Stimulated activated CD8-positive, alpha-beta memory T cell treated with anti-CD3 and anti-CD28 coated beads, Interleukin-4, amount 100 ng/mL, for 1 hour (primary cell): ENCODE results near the gene PSIP1.
"Not testable (repeated sequence)": the region's sequence is repeated elsewhere in the genome, so short reads cannot be mapped to it uniquely, and the experiment has no call there.

Source experiments
- DNase-seq, 2 donors: peaks; one replicate each; pipeline ENCODE4 v3.0.0-alpha.2; 2020; ENCODE audit warnings: low read depth in 2 of 2, low spot score in 1 of 2

PSIP1 gene

DNA sequence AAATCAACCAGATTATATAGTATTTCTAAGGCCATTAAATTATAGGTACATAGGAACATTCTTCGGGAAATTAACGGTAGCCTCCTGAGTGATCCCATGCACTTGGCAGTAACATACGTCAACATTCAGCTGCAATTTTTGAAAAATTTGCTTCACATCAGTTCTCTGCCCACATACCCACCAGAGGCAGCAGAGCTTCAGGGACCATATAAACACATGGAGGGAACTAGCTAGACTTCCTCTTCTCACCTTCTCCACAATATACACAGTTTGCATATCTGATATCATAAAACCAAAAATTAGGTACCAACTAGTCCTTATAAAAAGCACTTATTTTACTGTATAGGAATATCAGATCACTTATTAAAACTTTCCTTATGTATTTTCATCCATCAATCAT, 4.8 kb downstream of the PSIP1 start:
- no peak for DNase-seq

DNA sequence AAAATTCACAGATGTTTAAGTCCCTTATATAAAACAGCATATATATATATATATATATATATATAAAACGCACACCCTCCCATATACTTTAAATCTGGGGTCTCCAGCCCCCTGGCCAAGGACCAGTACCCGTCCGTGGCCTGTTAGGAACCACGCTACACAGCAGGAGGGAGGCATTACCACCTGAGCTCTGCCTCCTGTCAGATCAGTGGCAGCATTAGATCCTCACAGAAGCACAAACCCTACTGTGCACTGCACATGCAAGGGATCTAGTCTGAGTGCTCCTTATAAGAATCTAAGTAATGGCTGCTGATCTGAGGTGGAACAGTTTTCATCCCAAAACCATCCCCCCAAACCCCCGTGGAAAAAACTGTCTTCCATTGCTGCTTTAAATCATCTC, 9.0 kb downstream of the PSIP1 start:
- DNase-seq = no peak

DNA sequence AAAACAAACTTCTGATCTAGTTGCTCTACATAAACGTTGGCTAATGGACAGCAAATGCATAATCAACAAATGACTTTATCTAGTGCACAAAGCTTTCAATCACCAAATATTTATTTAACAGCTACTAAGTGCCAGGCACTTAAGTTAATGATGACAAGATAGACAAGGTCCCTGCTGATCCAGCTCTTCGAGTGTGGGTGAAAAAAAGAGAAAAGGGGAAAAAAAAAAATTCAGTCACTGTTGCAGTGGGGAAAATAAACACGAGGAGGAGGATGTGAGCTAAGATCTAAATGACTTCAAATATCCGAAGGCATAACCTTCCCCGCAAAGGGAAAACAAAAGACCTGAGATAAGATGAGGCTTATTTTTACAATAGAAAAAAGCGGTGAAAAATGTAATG, 9.6 kb downstream of the PSIP1 start:
- DNase-seq = no peak

DNA sequence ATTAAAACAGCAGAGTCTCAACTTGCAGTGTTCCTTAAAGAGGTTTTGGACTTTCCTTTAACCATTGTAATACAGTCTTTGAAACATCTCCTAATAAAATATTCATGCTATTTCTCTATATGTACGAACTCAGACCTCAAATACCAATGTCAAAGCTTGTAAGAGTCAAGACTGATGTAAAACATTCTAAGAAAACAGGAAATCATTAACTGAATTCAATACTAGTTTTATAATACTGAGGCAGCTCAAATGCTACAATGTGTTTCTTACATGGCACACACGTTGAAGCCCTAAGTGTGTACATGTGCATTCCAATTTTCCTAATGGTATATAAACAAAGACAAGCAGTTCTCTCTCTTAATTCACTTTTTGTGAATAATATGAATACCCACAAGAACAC, 11.6 kb downstream of the PSIP1 start:
- DNase-seq = no peak

DNA sequence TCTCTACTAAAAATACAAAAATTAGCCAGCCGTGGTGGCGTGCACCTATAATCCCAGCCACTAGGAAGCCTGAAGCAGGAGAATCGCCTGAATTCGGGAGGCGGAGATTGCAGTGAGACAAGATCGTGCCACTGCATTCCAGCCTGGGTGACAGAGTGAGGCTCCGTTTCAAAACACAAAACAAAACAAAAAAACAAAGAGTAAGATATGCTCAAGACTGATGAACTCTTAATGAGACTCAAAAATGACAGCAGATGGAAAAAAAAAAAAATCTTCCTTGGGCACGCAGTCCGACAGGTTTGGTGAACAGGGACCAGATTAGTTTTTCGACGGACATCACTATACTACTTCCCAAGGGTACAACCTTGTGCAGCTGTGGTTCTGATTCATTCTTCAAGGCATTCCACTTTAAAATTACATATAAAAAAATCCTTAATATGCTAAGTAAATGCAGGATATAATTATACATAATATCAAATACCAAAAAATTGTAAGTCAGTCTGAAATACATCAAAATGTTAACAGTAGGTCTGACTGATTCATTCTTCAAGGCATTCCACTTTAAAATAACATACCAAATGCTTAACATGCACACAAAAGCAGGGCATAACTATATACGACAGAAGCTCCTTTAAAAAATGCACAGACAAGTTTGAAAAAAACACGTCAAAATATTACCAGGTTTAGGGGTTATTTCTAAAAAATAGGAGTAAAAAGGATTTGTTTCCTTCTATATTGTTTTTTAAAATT, 12.3 kb downstream of the PSIP1 start:
- no peak for DNase-seq

DNA sequence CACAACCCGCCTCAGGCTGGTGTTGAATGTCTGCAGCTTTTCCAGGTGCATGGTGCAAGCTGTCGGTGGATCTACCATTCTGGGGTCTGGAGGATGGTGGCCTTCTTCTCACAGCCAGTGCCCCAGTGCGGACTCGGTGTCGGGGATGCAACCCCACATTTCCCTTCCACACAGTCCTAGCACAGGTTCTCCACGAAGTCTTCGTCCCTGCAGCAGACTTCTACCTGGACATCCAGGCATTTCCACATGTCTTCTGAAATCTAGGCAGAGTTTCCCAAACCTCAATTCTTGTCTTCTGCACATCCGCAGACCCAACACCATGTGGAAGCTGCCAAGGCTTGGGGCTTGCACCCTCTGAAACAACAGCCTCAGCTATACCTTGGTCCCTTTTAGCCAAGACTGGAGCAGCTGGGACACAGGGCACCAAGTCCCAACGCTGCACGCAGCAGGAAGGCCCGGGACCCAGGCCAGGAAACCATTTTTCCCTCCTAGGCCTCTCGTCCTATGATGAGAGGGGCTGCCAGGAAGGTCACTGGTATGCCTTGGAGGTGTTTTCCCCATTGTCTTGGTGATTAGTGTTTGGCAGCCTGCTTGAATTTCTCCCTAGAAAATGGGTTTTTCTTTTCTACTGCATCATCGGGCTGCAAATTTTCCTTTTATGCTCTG, 18.2 kb downstream of the PSIP1 start:
- no peak for DNase-seq

DNA sequence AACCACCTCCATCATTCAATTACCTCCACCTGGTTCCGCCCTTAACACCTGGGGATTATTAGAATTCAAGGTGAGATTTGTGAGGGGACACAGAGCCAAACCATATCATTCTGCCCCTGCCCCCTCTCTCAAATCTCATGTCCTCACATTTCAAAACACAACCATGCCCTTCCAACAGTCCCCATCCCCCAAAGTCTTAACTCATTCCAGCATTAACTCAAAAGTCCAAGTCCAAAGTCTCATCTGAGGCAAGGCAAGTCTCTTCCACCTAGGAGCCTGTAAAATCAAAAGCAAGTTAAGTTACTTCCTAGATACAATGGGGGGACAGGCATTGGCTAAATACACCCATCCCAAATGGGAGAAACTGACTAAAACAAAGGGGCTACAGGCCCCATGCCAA, 18.8 kb downstream of the PSIP1 start:
- DNase-seq = no peak

DNA sequence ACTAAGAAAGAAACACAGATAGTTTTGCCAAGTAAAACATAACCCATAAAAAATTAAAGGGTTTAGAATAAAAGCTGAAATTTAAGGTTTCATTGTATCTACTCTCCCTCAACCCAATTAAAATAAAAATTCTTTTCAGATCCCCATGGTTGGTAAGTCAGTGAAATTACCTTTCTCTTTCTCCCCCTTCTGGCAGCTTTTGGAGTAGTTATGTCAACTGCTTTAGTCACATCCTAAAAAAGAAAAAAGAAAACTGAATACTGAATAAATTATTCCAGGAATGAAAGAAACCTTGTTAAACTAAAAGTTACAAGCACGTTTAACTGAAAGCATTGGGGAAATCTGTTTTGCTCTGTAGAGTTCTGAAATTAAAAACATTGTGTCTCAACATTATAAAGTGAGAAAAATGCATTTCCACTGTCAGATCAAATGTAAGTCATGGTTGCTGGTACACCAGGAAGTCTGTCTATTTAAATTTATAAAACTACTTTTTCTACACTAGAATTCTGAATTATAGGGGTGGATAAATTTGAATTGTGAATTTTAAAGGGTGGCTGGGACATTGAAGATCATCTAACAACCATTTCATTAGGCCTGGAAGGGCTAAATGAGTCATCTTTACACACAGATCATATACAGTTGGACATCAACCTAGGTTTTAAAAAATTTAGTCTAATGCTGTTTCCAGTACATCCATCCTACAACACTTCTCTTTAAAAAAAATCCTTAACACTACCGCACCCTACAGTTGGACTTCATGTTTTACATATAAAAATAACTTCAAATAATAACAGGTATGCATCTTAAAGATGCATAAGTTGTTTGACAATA, 24.7 kb downstream of the PSIP1 start:
- no peak for DNase-seq

DNA sequence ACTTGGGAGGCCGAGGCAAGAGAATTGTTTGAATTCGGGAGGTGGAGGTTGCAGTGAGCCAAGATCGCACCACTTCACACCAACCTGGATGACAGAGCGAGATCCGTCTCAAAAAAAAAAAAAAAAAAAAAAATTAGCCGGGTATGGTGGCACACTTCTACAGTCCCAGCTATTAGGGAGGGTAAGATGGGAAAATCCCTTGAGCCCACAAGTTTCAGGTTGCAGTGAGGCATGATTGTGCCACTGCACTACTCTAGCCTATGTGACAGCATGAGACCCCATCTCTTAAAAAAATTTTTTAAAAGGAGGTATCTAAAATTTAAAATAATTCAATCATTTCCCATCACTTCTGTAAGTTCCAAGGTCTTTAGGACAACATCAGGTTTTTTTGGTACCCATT, 26.0 kb downstream of the PSIP1 start:
- no peak for DNase-seq

DNA sequence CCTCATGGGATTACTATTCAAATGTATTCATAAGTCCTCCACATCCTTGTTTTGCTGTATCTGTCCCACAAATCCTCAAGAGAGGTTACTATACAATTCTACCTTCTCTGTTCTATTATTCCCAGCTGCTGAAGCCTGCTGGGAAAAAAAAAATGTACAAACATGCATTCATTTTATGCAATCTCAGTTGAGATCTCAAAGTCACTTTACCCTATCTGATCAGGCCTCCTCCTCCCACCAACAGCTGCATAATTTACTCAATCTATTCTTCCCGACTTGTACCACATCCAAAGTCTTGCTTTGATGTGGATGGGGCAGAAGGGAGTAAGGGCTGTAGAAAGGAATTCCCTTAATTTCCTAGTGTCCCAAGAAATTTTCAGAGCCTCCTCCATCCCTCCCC, 28.6 kb downstream of the PSIP1 start:
- DNase-seq = no peak

DNA sequence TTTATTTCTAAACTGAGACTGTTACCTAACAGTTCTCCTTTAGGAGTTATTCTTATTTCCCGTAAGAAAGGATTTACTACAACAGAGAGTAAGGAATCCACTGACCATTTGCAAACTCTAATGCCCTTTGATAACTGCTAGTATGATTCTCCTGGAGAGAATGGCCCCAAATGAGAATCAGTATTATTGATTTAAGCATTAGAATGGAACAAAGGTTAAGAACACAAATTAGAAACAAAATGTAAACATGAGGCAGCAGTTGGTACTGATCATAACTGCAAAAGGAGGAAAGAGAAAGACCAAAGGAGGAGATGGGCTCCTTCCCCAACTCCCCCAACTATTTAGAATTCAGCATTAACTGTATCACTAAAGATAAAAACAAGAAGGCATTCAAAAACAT, 30.7 kb downstream of the PSIP1 start:
- no peak for DNase-seq

DNA sequence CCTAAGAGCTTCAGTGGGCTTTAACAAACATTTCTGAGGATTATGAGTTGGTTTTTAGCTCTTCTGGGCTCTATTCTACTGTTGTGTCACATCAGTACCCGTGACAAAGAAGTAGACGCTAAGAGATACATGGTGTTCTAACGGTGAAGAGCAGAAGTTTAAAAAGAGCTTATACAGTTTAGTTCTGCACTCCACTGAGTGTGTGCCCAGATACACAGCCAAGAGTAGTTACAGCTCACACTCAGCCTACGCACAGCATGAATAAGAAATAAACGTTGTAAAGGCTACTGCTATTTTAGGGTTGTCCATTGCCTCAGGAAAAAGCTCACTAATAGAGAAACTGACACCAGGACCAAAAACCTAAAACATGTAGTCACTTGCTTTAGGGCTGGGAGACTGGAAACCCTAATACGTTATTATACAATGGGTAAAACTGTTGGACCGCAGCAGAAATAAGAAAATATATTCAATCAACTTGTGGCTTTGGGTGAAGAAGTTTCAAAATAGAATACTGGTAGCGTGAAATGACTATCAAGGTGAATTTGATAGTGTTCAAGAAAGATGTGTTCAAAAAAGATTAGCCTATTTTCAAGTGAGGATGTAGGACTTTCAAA, 34.7 kb downstream of the PSIP1 start:
- no peak for DNase-seq

DNA sequence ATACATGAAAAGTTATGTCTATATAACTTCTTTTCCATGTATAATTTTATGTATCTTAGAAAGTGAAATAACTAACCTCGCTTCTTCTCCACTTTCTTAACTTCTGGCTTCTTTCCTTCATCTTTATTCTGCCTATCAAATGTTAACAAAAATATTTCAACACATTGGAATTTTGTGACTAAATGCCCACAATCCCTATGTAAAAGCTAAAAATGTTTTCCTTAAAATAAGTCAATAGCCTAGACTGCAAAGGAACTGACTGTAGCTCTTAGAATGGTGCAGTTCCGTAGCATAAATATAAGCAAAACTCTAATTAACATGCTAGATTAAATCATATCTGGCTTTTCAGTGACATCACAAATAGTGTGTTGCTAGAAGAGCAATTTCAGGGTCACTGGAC, 40.9 kb downstream of the PSIP1 start:
- DNase-seq = no peak

DNA sequence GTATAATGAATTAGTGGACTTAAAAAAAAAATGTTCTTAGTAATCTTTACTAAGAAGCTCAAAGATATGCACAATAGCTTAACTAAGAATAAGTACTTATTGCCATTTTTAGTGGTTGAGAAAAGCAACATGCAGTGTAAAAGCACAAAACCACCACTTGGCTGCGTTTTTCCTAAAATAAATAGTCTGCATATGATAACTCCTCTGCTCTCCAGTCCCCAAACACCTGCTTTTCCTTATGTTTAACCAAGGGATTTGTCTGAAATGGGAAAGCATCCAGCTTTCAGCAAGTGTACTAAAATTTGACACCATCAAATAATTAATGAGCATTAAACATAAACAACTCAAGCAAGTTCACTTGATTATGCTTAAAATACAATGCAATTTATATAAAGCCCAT, 41.4 kb downstream of the PSIP1 start:
- DNase-seq = no peak

DNA sequence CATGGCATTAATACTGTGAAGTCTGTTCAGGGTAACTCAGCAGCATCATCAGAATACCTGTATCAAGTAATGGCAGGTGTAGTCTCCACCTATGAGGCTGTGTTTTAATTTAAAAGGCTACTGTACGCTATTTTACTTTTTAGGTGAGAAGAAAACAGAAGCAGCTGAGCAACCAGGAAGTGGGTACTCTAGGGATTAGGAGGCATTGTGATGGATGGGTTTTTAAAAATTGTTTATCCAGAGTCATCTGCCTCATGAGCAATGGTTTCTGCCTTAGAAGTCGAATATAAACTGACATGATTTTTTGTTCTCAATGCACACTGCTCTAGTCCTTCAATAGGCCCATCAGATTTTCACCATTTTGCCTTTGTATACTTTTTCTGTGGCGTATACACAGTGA, 42.6 kb downstream of the PSIP1 start:
- DNase-seq = no peak

DNA sequence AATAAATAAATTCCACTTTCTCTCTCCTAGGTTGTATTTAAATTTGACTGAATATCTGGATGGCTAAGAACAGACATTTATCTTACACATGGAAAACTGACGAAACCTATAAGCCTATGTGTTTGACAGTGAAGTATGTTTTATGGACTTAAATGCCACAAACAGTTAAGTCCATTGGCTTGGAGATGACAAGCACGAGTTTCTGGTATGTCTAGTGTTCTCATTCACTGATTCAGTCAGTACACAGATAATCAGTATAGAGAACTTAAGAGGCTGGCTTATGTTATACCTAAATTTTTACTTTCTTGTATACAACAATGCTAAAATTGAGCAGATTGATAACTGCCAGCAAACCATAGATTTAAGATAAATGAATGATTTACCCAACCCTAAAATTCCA, 49.2 kb downstream of the PSIP1 start:
- DNase-seq = no peak

DNA sequence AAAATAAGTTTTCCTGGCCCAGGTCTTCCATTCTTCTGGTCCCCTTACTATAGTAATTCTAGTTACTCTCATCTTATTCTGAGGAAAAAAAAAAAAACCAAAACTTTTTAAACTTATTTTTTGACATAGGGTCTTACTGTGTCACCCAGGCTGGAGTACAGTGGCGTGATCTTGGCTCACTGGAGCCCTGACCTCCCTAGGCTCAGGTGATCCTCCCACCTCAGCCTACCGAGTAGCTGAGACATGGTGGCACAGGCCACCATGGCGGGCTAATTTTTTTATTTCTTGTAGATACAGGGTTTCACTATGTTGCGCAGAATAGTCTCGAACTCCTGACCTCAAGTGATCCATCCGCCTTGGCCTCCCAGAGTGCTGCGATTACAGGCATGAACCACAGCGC, 49.7 kb downstream of the PSIP1 start:
- no peak for DNase-seq

DNA sequence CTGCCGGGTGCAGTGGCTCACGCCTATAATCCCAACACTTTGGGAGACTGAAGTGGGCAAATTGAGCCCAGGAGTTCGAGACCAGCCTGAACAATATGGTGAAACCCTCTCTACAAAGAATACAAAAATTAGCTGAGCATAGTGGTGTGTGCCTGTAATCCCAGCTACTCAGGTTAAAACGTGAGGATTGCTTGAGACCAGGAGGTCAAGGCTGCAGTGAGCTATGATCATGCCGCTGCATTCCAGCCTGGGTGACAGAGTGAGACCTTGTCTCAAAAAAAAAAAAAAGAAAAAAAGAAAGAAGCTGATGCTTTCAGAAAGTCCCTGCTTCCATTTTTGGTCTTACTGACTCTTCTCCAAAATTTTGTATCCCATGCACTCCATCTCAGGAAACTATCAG, 56.8 kb downstream of the PSIP1 start:
- DNase-seq = no peak

DNA sequence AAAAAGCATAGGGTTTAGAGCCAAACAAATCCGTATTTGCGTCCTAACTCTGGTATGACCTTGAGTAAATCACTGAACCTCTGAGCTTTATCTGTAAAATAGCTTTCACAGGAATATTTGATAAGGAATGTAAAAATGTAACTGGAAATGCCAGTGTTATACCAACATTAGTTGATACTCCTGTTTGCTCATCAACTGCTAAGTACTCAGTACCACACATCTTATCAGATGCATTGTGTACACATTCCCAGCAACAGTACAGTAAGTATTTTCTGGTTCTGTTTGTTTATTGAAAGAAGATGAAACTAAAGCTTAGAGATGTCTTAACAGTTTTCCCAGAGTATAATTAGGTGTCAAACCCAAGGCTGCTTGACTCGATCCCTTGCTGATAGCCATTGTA, 66.6 kb downstream of the PSIP1 start:
- no peak for DNase-seq

DNA sequence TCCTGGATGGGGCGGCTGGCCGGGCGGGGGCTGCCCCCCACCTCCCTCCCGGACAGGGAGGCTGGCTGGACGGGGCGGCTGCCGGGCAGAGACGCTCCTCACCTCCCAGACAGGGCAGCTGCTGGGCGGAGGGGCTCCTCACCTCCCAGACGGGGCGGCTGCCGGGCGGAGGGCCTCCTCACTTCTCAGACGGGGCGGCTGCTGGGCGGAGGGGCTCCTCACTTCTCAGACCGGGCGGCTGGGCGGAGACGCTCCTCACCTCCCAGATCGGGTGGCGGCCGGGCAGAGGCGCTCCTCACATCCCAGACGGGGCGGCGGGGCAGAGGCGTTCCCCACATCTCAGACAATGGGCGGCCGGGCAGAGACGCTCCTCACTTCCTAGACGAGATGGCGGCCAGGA, 68.5 kb downstream of the PSIP1 start:
- DNase-seq = not testable (repeated sequence)

DNA sequence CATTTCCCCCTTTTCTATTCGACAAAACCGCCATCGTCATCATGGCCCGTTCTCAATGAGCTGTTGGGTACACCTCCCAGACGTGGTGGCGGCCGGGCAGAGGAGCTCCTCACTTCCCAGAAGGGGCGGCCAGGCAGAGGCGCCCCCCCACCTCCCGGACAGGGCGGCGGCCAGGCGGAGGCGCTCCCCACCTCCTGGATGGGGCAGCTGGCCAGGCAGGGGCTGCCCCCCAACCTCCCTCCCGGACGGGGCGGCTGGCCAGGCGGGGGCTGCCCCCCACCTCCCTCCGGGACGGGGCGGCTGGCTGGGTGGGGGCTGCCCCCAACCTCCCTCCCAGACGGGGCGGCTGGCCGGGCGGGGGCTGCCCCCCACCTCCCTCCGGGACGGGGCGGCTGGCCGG, 68.9 kb downstream of the PSIP1 start:
- DNase-seq = not testable (repeated sequence)

DNA sequence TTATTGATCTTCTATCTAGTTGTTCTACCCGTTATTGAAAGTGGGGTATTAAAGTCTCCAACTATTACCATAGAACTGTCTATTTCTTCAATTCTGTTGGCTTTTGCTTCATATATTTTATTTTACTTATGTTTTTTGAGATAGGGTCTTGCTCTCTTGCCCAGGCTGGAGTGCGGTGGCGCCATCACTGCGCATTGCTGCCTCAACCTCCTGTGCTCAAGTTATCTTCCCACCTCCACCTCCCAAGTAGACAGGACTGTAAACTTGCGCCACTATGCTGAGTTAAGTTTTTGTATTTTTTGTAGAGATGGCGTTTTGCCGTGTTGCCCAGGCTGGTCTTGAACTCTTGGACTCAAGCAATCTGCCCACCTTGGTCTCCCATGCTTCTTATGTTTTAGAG, 71.9 kb downstream of the PSIP1 start:
- no peak for DNase-seq
